HepG2 (cell line): Measurements from ENCODE around the gene SSTR5. TPM values are rescaled to one million over a fixed set of nuclear protein-coding genes. Genes with fewer than 3 reads are reported as not detected.

Experiments used
- BATF2 ChIP-seq: sonication (generic); formaldehyde crosslinking; IDR thresholded peaks from 2 replicates; pipeline ENCODE4 v1.8.0; 2022; ENCODE audit warnings: mild to moderate bottlenecking, missing genetic modification reagents, moderate library complexity
- CBX5 ChIP-seq: sonication (generic); formaldehyde crosslinking; IDR thresholded peaks from 2 replicates; pipeline ENCODE4 v1.4.0; 2020; ENCODE audit warnings: missing genetic modification reagents, borderline replicate concordance
- CHCHD3 ChIP-seq: sonication (generic); formaldehyde crosslinking; IDR thresholded peaks from 2 replicates; pipeline ENCODE4 v1.8.0; 2022; ENCODE audit warnings: mild to moderate bottlenecking, missing genetic modification reagents, moderate library complexity
- FUBP1 ChIP-seq: sonication (generic); formaldehyde crosslinking; IDR thresholded peaks from 2 replicates; pipeline ENCODE4 v1.5.1; 2020; ENCODE audit warnings: missing genetic modification reagents, mild to moderate bottlenecking, borderline replicate concordance
- GTF2F1 ChIP-seq: fragments of 150-350 bp; IDR thresholded peaks from 2 replicates; pipeline ENCODE4 v1.6.1; 2014; ENCODE audit warnings: low read length
- HOXA9 ChIP-seq: sonication (generic); formaldehyde crosslinking; IDR thresholded peaks from 2 replicates; pipeline ENCODE4 v1.8.1; 2022; ENCODE audit warnings: missing genetic modification reagents, mild to moderate bottlenecking, moderate library complexity, borderline replicate concordance
- KDM5B ChIP-seq: sonication (generic); formaldehyde crosslinking; IDR thresholded peaks from 2 replicates; pipeline ENCODE4 v1.4.0; 2020; ENCODE audit warnings: missing genetic modification reagents, mild to moderate bottlenecking, borderline replicate concordance
- MTF1 ChIP-seq: sonication (generic); formaldehyde crosslinking; IDR thresholded peaks from 2 replicates; pipeline ENCODE4 v1.5.0; 2020; ENCODE audit warnings: missing genetic modification reagents
- SUZ12 ChIP-seq: fragments of 150-350 bp; IDR thresholded peaks from 2 replicates; pipeline ENCODE4 v1.6.1; 2014; ENCODE audit warnings: low read depth, low read length
- THAP9 ChIP-seq: sonication (generic); formaldehyde crosslinking; IDR thresholded peaks from 2 replicates; pipeline ENCODE4; 2020; ENCODE audit warnings: missing genetic modification reagents, mild to moderate bottlenecking, borderline replicate concordance
- ZNF337 ChIP-seq: sonication (generic); formaldehyde crosslinking; IDR thresholded peaks from 2 replicates; pipeline ENCODE4 v1.5.1; 2020; ENCODE audit warnings: missing genetic modification reagents, low read depth, mild to moderate bottlenecking, borderline replicate concordance
- ZNF350 ChIP-seq: sonication (generic); formaldehyde crosslinking; IDR thresholded peaks from 2 replicates; pipeline ENCODE4 v1.4.0; 2020; ENCODE audit warnings: mild to moderate bottlenecking, low read depth, missing genetic modification reagents, borderline replicate concordance
- ZNF431 ChIP-seq: sonication (generic); formaldehyde crosslinking; IDR thresholded peaks from 2 replicates; pipeline ENCODE4 v1.9.0; 2022; ENCODE audit warnings: missing genetic modification reagents, low read depth, mild to moderate bottlenecking, borderline replicate concordance
- polyA plus RNA-seq, 8 experiments: library from polyadenylated mRNA; depleted of rRNA in 3 of 8; stranded (reverse) in 7 of 8; unstranded in 1 of 8; fragments of >200 nt; fragmentation: Illumina TruSeq in 4 of 8; extraction: Trizol in 4 of 8; gene quantifications; 2 replicates each; pipeline versions ENCODE4 v1.2.1 to v1.2.3, GENCODE V29; 2011 to 2016; ENCODE audit warnings: low read depth in 4 of 8, missing spikeins in 1 of 8, mixed read lengths in 1 of 8; ENCODE audit not compliant: insufficient read depth in 1 of 8
- total RNA-seq, 5 experiments: library from RNA; depleted of rRNA; stranded (reverse); fragments of >200 nt; fragmentation: Illumina TruSeq; extraction: Trizol; gene quantifications; 2 replicates each; pipeline ENCODE4 v1.2.3, GENCODE V29; 2016; ENCODE audit warnings: low read depth in 1 of 5
- TF ChIP-seq, protein P1 (sequence below): IDR thresholded peaks from 2 replicates; pipeline ENCODE4 v1.6.1; 2016
- TF ChIP-seq, protein P2 (sequence below): sonication (generic); formaldehyde crosslinking; IDR thresholded peaks from 2 replicates; pipeline ENCODE4 v1.4.0; 2020; ENCODE audit warnings: mild to moderate bottlenecking, missing genetic modification reagents
- TF ChIP-seq, protein P3 (sequence below): sonication (generic); formaldehyde crosslinking; IDR thresholded peaks from 2 replicates; pipeline ENCODE4 v1.5.1; 2020; ENCODE audit warnings: missing genetic modification reagents, mild to moderate bottlenecking, borderline replicate concordance

The SSTR5 gene
- total and polyA plus RNA-seq, 2 of the 13 experiments (the other 11 are each of a cell fraction or from before 2014, with no cell fraction given) = 0.20 to 0.49 TPM

DNA sequence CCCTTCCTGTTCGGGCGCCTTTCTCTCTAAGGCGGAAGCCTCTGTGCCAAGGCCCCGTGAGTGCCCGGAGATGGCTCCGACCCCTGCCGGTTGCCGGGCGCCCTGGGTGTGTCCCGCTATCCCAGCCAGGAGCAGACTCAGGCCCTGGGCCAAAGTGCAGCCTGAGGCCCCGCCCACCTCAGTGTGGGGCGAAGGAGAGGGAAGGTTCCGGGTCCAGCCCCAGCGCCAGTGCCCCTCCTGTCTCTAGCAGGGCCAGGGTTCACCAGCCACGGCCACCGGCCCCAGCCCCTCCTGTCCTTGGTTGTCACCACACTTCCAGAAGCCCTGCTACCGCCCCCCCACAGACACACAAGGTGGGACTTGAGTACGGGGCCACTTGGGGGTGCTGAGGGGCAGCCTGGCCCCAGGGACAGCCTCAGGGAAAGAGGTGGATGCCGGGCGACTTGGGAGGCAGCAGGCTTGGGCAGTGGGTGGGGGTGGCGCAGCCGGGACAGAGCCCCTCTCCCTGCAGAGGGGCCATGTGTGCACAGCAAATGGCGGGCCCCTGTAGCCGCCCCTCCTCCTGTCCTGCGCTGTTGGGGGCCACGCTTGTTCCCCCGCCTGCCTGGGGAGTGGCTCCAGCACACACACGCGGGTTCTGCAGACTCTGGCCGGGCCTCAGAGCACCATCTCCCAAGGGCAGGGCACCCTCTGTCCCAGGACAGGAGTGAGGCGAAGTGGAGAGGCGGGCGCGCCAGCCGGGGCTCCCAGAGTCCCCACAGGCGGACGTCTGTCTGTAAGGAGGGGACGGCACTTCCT lies 17.5 kb downstream of the SSTR5 start (continued):
- TF ChIP-seq, protein P1, sequence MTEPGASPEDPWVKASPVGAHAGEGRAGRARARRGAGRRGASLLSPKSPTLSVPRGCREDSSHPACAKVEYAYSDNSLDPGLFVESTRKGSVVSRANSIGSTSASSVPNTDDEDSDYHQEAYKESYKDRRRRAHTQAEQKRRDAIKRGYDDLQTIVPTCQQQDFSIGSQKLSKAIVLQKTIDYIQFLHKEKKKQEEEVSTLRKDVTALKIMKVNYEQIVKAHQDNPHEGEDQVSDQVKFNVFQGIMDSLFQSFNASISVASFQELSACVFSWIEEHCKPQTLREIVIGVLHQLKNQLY (CRISPR knock-in tag) = no peak
- TF ChIP-seq, protein P2, sequence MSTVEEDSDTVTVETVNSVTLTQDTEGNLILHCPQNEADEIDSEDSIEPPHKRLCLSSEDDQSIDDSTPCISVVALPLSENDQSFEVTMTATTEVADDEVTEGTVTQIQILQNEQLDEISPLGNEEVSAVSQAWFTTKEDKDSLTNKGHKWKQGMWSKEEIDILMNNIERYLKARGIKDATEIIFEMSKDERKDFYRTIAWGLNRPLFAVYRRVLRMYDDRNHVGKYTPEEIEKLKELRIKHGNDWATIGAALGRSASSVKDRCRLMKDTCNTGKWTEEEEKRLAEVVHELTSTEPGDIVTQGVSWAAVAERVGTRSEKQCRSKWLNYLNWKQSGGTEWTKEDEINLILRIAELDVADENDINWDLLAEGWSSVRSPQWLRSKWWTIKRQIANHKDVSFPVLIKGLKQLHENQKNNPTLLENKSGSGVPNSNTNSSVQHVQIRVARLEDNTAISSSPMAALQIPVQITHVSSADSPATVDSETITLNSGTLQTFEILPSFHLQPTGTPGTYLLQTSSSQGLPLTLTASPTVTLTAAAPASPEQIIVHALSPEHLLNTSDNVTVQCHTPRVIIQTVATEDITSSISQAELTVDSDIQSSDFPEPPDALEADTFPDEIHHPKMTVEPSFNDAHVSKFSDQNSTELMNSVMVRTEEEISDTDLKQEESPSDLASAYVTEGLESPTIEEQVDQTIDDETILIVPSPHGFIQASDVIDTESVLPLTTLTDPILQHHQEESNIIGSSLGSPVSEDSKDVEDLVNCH (CRISPR knock-in tag) = no peak
- TF ChIP-seq CBX5 (CRISPR knock-in tag) (no peak; the same call in 1 of the 2 replicates), CHCHD3 (CRISPR knock-in tag) (no peak), ZNF337 (CRISPR knock-in tag) (0 out of 2 replicates have a peak, but pooled peaks have one; percentile 34), KDM5B (CRISPR knock-in tag) (peak; percentile 75; the same call in 1 of the 2 replicates), HOXA9 (CRISPR knock-in tag) (no peak), ZNF431 (CRISPR knock-in tag) (0 out of 2 replicates have a peak, but pooled peaks have one; percentile 60), BATF2 (CRISPR knock-in tag) (no peak), FUBP1 (CRISPR knock-in tag) (no peak), SUZ12 (no peak), GTF2F1 (no peak), THAP9 (CRISPR knock-in tag) (peak; percentile 53; the same call in 1 of the 2 replicates), MTF1 (CRISPR knock-in tag) (no peak; the same call in 1 of the 2 replicates), ZNF350 (CRISPR knock-in tag) (peak; percentile 90)
- TF ChIP-seq, protein P3, sequence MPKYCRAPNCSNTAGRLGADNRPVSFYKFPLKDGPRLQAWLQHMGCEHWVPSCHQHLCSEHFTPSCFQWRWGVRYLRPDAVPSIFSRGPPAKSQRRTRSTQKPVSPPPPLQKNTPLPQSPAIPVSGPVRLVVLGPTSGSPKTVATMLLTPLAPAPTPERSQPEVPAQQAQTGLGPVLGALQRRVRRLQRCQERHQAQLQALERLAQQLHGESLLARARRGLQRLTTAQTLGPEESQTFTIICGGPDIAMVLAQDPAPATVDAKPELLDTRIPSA (CRISPR knock-in tag) = no peak
